Lung (tissue), 12 donors: ENCODE results near the gene CSRP3. TPM values are rescaled to one million over a fixed set of nuclear protein-coding genes. Genes with fewer than 3 reads are reported as not detected.

Experiments used
- ATAC-seq: fragments of 200-7000 bp; cut with Tn5 transposase; one replicate; pipeline ENCODE4 v1.9.1; 2020; ENCODE audit warnings: moderate number of reproducible peaks; ENCODE audit not compliant: insufficient read depth, low FRiP score
- DNase-seq, 3 donors: peaks; one replicate each; pipeline ENCODE4 v3.0.0-alpha.2; 2013 to 2017
- H3K27ac ChIP-seq, 2 donors: one replicate each; pipeline ENCODE4 v1.5.1; 2013; ENCODE audit warnings: mild to moderate bottlenecking in 2 of 2, moderate library complexity in 2 of 2, control low read depth in 1 of 2, inconsistent platforms in 1 of 2, low read depth in 1 of 2, low read length in 1 of 2
- H3K27me3 ChIP-seq, 3 donors: one replicate each; pipeline ENCODE4 v1.5.1; 2013; ENCODE audit warnings: low read length in 2 of 3; ENCODE audit not compliant: control insufficient read depth in 3 of 3, insufficient read depth in 3 of 3
- H3K36me3 ChIP-seq, 4 donors: one replicate each; pipeline ENCODE4 v1.5.1; 2013; ENCODE audit warnings: low read length in 4 of 4, mild to moderate bottlenecking in 1 of 4, moderate library complexity in 1 of 4; ENCODE audit not compliant: control insufficient read depth in 4 of 4, insufficient read depth in 4 of 4
- H3K4me1 ChIP-seq, 5 donors: one replicate each; pipeline ENCODE4 v1.5.1; 2013; ENCODE audit warnings: low read length in 5 of 5, mild to moderate bottlenecking in 2 of 5, moderate library complexity in 1 of 5; ENCODE audit not compliant: control insufficient read depth in 5 of 5, insufficient read depth in 5 of 5
- H3K4me3 ChIP-seq: one replicate; pipeline ENCODE4 v1.5.1; 2013; ENCODE audit warnings: mild to moderate bottlenecking, control low read depth, moderate library complexity
- H3K9ac ChIP-seq, 2 donors: one replicate each; pipeline ENCODE4 v1.5.1; 2013; ENCODE audit warnings: low read length in 2 of 2, control low read depth in 1 of 2; ENCODE audit not compliant: insufficient read depth in 1 of 2
- H3K9me3 ChIP-seq, 4 donors: one replicate each; pipeline ENCODE4 v1.5.1; 2013; ENCODE audit warnings: low read length in 3 of 4, mild to moderate bottlenecking in 1 of 4, moderate library complexity in 1 of 4; ENCODE audit not compliant: control insufficient read depth in 4 of 4, insufficient read depth in 3 of 4
- WGBS, 2 donors: extraction: QIAGEN DNeasy Blood & Tissue Kit; methylation state at CpG; one replicate each; pipeline ENCODE4 v1.1.7; 2013; 5-methylcytosine and 5-hydroxymethylcytosine counted together
- polyA plus RNA-seq, 2 donors: library from polyadenylated mRNA; stranded (reverse); fragments of 200-250 nt; gene quantifications; one replicate each; pipeline ENCODE4 v1.2.1, GENCODE V29; 2013
- total RNA-seq, 2 donors: library from RNA; depleted of rRNA in 1 of 2; stranded (reverse); fragments of >200 nt in 1 of 2; gene quantifications; one replicate each; pipeline ENCODE4 v1.2.1, GENCODE V29; 2014 to 2021
- TF ChIP-seq, protein P1 (sequence below): IDR thresholded peaks from 2 replicates; pipeline ENCODE4 v1.5.1; 2012; ENCODE audit warnings: mild to moderate bottlenecking; ENCODE audit errors: control extremely low read depth, extremely low read depth
- donor health status: control.
- donor health status: control.
- donor health status: Bipolar disorder and iron deficiency.
- donor health status: healthy.
- donor health status: DM: yes; HTN: yes; CAD: no.

The CSRP3 gene
- total and polyA plus RNA-seq, 4 donors = 0.07 to 3.5 TPM; not detected in 2

DNA sequence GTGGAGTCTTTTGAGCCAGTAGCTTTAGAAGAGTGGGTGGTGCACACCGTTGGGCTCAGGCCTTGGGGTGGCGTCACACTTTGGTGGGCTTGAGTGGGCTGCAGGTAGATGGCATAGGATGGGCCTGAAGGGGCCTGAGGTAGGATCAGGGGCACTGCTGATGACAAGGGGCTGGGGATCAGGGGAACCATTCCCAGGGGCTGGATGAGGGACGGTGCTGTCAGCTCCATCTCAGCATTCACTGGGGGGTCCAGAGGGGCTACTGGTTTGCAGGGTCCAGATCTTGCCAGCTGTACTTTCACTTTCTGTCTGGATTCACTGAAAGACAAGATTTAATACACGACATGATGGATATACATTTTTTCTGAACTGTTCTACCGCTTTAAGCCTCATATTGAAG, 27.9 kb upstream of the CSRP3 start:
- no peaks in the 10 kb centered on the region for H3K4me1 ChIP-seq
- DNase-seq = no peak
- H3K36me3 ChIP-seq = peaks cover 0 to 17% (median 6%) of the 10 kb centered on the region in 4 donors
- H3K27ac ChIP-seq = no peak overlapping the region
- ATAC-seq = no peak
- H3K27me3 ChIP-seq = no peaks in the 10 kb centered on the region
- WGBS, 2 donors = 93 to 97% methylated on average over 5 of the region's 5 CpGs
- H3K9ac ChIP-seq = no peak overlapping the region
- no peak overlapping the region for H3K4me3 ChIP-seq
- H3K9me3 ChIP-seq = no peaks in the 10 kb centered on the region
- TF ChIP-seq, protein P1, sequence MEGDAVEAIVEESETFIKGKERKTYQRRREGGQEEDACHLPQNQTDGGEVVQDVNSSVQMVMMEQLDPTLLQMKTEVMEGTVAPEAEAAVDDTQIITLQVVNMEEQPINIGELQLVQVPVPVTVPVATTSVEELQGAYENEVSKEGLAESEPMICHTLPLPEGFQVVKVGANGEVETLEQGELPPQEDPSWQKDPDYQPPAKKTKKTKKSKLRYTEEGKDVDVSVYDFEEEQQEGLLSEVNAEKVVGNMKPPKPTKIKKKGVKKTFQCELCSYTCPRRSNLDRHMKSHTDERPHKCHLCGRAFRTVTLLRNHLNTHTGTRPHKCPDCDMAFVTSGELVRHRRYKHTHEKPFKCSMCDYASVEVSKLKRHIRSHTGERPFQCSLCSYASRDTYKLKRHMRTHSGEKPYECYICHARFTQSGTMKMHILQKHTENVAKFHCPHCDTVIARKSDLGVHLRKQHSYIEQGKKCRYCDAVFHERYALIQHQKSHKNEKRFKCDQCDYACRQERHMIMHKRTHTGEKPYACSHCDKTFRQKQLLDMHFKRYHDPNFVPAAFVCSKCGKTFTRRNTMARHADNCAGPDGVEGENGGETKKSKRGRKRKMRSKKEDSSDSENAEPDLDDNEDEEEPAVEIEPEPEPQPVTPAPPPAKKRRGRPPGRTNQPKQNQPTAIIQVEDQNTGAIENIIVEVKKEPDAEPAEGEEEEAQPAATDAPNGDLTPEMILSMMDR = no peak

DNA sequence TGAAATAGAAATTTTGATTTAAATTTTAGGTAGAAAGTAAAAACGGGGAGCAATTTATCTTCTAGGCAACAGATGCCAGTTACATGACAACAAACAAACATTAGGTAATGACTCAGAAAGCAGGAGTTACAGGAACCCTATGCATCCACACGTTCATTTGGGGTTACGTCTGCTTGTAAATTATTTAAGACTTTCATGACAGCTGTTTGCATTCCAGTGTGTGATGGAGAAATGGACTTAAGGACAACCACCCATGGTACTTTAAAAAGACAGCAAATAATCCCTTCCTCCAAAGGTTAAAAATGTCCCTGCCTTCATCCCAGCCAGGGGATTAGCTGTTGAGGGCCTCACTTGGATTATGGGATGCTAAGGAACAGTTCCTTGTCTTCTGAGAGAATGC, 27.2 kb upstream of the CSRP3 start:
- H3K9me3 ChIP-seq = no peaks in the 10 kb centered on the region
- peaks cover 0 to 16% (median 7%) of the 10 kb centered on the region in 4 donors for H3K36me3 ChIP-seq
- no peak overlapping the region for H3K4me3 ChIP-seq
- no peak overlapping the region for H3K27ac ChIP-seq
- DNase-seq = no peak
- no peaks in the 10 kb centered on the region for H3K4me1 ChIP-seq
- no peaks in the 10 kb centered on the region for H3K27me3 ChIP-seq
- H3K9ac ChIP-seq = no peak overlapping the region
- ATAC-seq = no peak
- WGBS, 2 donors = 92% methylated on average over 3 of the region's 3 CpGs
- TF ChIP-seq, protein P1 = no peak

DNA sequence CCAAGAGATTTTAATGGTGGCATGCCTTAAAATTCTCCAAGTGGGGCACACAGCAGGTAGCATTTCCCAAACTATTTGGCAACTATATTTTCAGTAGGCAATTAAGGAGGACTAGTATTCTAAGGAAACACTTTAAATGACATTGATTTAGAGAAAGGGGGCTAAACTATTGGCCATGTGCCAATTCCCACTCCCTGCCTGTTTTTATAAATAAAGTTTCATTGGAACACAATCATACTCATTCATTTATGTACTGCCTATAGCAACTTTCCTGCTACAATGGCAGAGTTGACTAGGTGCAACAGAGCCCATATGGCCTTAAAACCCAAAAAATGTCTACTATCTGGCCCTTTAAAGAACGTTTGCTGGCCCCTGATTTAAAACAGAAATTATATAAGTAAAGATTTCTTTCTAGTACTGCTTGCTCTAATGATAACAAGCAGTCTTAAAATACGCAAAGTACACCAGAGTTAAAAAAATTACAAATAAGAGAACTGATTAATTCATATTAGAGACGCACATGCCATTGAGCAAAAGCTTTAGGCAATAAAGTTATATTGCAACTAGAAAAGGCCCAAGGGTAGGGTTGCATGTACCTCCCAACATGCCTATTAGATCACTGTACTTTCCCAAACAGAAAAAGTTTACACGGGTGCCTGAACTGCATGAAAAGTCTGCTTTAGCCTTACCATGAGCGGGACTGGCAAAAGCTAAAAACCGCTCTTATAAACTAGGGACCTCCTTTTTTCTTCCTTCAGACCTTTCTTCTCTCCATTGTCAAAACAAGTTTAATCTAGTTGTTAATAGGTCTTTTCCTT, 24.8 kb upstream of the CSRP3 start:
- H3K4me3 ChIP-seq = no peak overlapping the region
- WGBS, 2 donors = 94 to 97% methylated on average over 6 of the region's 6 CpGs
- peaks cover 0 to 16% (median 7%) of the 10 kb centered on the region in 4 donors for H3K36me3 ChIP-seq
- DNase-seq (no peak), ATAC-seq (no peak)
- no peaks in the 10 kb centered on the region for H3K27me3 ChIP-seq
- TF ChIP-seq, protein P1 = no peak
- no peak overlapping the region for H3K9ac ChIP-seq
- peaks cover 0 to 1% (median 0%) of the 10 kb centered on the region in 5 donors for H3K4me1 ChIP-seq
- peaks cover 0 to 2% (median 0%) of the 10 kb centered on the region in 4 donors for H3K9me3 ChIP-seq
- H3K27ac ChIP-seq = no peak overlapping the region
